Astrocyte (in vitro differentiated cells and primary cell): ENCODE results near the gene PLEKHG4B. TPM values are rescaled to one million over a fixed set of nuclear protein-coding genes. Genes with fewer than 3 reads are reported as not detected.

ENCODE experiments used
- DNase-seq: peaks from one replicate; pipeline ENCODE4 v3.0.0-alpha.2; 2010; ENCODE audit warnings: low read depth
- FAIRE-seq: peaks from 2 replicates; lab custom pipeline; 2011; peaks lifted over from hg19 to GRCh38; lab: Jason Lieb, UNC
- H2AFZ ChIP-seq: 2 replicates; pipeline ENCODE4 v1.6.0; 2012; ENCODE audit warnings: low read depth, low read length, inconsistent platforms
- H3K27ac ChIP-seq: 2 replicates; pipeline ENCODE4 v1.5.1; 2011; ENCODE audit warnings: low read depth, low read length, inconsistent platforms
- H3K27me3 ChIP-seq: 2 replicates; pipeline ENCODE4 v1.6.0; 2011; ENCODE audit warnings: low read length, inconsistent platforms; ENCODE audit not compliant: insufficient read depth
- H3K36me3 ChIP-seq: 2 replicates; pipeline ENCODE4 v1.5.1; 2011; ENCODE audit warnings: low read length, inconsistent platforms; ENCODE audit not compliant: insufficient read depth
- H3K4me1 ChIP-seq: 2 replicates; pipeline ENCODE4 v1.5.1; 2011; ENCODE audit warnings: low read length, inconsistent platforms; ENCODE audit not compliant: insufficient read depth
- H3K4me2 ChIP-seq: 2 replicates; pipeline ENCODE4 v1.6.0; 2012; ENCODE audit warnings: low read length, inconsistent platforms
- H3K4me3 ChIP-seq: 2 replicates; pipeline ENCODE4 v1.5.1; 2011; ENCODE audit warnings: low read depth, mild to moderate bottlenecking, low read length, inconsistent platforms; ENCODE audit not compliant: insufficient read depth
- H3K79me2 ChIP-seq: 2 replicates; pipeline ENCODE4 v1.6.0; 2012; ENCODE audit warnings: mild to moderate bottlenecking, low read length, inconsistent platforms; ENCODE audit not compliant: insufficient read depth
- H3K9ac ChIP-seq: 2 replicates; pipeline ENCODE4 v1.6.0; 2012; ENCODE audit warnings: mild to moderate bottlenecking, low read length, inconsistent platforms
- H3K9me3 ChIP-seq: 2 replicates; pipeline ENCODE4 v1.5.1; 2012; ENCODE audit warnings: low read depth, mild to moderate bottlenecking, low read length, inconsistent platforms; ENCODE audit not compliant: insufficient read depth
- H4K20me1 ChIP-seq: 2 replicates; pipeline ENCODE4 v1.6.0; 2012; ENCODE audit warnings: low read length, inconsistent platforms; ENCODE audit not compliant: insufficient read depth
- H3K27ac Mint-ChIP-seq: one replicate; pipeline ENCODE4 v1.8.0; 2021; ENCODE audit warnings: mild to moderate bottlenecking, mixed read lengths; ENCODE audit not compliant: unreplicated experiment
- H3K27me3 Mint-ChIP-seq: one replicate; pipeline ENCODE4 v1.8.0; 2021; ENCODE audit warnings: low read depth, mixed read lengths; ENCODE audit not compliant: unreplicated experiment
- H3K36me3 Mint-ChIP-seq: one replicate; pipeline ENCODE4 v1.8.0; 2021; ENCODE audit warnings: low read depth, mixed read lengths; ENCODE audit not compliant: unreplicated experiment
- H3K4me1 Mint-ChIP-seq: one replicate; pipeline ENCODE4 v1.8.0; 2021; ENCODE audit warnings: low read depth, mixed read lengths; ENCODE audit not compliant: unreplicated experiment
- H3K4me3 Mint-ChIP-seq: one replicate; pipeline ENCODE4 v1.8.0; 2021; ENCODE audit warnings: mild to moderate bottlenecking, moderate library complexity, mixed read lengths; ENCODE audit not compliant: unreplicated experiment
- H3K9me3 Mint-ChIP-seq: one replicate; pipeline ENCODE4 v1.8.0; 2021; ENCODE audit warnings: mild to moderate bottlenecking, mixed read lengths; ENCODE audit not compliant: unreplicated experiment
- CTCF ChIP-seq: IDR thresholded peaks from 2 replicates; pipeline ENCODE4 v1.5.1; 2011; ENCODE audit warnings: low read depth, mild to moderate bottlenecking, inconsistent platforms, low read length, moderate library complexity; ENCODE audit not compliant: insufficient read depth
- EZH2 ChIP-seq: IDR thresholded peaks from 2 replicates; pipeline ENCODE4 v1.6.1; 2012; ENCODE audit warnings: mild to moderate bottlenecking, low read length, inconsistent platforms; ENCODE audit not compliant: insufficient read depth
- total RNA-seq: library from RNA; stranded (reverse); gene quantifications from 2 replicates; pipeline ENCODE4 v1.2.1, GENCODE V29; 2021

Gene PLEKHG4B
- total RNA-seq, 1 donor from 2014 or later, result 8.1 TPM

DNA sequence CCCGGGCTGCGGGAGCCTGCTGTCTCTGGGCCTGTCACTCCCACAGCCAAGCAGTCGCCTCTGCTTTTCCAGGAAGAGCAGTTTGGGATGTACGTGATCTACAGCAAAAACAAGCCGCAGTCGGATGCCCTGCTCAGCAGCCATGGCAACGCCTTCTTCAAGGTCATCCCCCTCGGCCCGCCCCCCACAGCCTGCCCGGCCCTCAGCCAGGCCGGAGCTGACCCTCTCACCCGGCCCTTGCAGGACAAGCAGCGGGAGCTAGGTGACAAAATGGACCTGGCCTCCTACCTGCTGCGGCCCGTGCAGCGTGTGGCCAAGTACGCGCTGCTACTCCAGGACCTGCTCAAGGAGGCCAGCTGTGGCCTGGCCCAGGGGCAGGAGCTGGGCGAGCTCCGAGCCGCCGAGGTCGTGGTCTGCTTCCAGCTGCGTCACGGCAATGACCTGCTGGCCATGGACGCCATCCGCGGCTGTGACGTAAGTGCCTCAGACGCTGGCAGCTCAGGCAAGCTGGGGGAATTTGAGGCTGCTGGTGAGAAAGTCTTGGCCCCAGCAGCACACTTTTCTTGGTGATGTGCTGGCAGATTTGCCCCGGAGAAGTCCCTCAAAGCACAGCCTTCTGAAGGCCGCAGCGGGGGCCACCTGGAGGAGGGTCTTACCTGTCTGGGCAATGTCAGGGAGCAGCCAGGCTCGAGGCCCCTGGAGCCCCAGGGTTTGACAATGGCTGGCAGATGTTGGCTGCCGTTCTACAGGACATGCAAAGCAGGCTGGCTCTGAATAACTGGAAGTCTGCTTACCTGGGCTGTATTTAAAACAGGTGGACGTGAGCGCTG is 79.2 kb downstream of the PLEKHG4B start:
- H3K27ac ChIP-seq, result no peak overlapping the region
- no peaks in the 10 kb centered on the region for H3K79me2 ChIP-seq
- no peak for FAIRE-seq
- no peaks in the 10 kb centered on the region for H3K36me3 ChIP-seq
- H2AFZ ChIP-seq, result no peak overlapping the region
- H3K4me1 ChIP-seq, result peaks cover 24% of the 10 kb centered on the region
- Mint-ChIP-seq H3K36me3 (no peaks in the 10 kb centered on the region), H3K4me3 (no peak overlapping the region), H3K9me3 (no peaks in the 10 kb centered on the region), H3K4me1 (peaks cover 14% of the 10 kb centered on the region), H3K27ac (no peak overlapping the region), H3K27me3 (peaks cover 21% of the 10 kb centered on the region)
- TF ChIP-seq EZH2, result no peak
- TF ChIP-seq CTCF, result no peak
- H3K4me3 ChIP-seq, result no peak overlapping the region
- DNase-seq, result no peak
- H3K4me2 ChIP-seq, result no peak overlapping the region
- H4K20me1 ChIP-seq, result no peaks in the 10 kb centered on the region
- H3K9ac ChIP-seq, result no peak overlapping the region
- no peaks in the 10 kb centered on the region for H3K9me3 ChIP-seq
- no peaks in the 10 kb centered on the region for H3K27me3 ChIP-seq

DNA sequence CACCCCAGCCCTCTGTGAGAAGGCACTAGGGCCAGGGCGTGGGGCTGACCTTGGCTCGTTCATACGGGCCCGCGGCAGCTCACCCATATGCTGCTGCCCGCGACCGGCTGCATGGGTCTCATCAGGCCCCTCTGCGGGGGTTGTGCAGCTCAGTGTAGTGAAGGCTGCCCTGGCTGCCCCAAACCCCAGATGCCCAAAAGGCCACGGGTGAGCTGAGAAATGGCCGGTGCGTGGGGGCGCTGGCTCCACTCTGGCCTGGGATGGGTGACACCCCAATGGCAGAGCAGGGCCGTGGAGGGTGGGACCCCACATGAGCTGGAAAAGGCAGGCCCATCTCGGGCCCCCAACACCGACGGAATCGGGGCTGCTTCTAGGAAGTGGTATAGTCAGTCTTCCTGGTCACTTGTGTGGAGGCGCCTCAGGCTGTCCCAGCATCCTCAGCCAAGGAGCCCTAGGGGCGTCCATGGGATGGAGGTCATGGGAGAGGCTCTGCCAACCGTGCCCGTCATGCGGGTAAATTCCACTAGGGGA is 79.9 kb downstream of the PLEKHG4B start:
- FAIRE-seq, result no peak
- H3K9me3 Mint-ChIP-seq, result no peaks in the 10 kb centered on the region
- TF ChIP-seq CTCF, result no peak
- TF ChIP-seq EZH2, result no peak
- Histone ChIP-seq H3K4me1 (peaks cover 24% of the 10 kb centered on the region), H3K79me2 (no peaks in the 10 kb centered on the region), H3K27ac (no peak overlapping the region), H3K36me3 (no peaks in the 10 kb centered on the region), H3K9ac (no peak overlapping the region), H4K20me1 (no peaks in the 10 kb centered on the region), H3K4me3 (no peak overlapping the region), H3K9me3 (no peaks in the 10 kb centered on the region), H3K4me2 (no peak overlapping the region), H3K27me3 (no peaks in the 10 kb centered on the region), H2AFZ (no peak overlapping the region)
- peaks cover 25% of the 10 kb centered on the region for H3K27me3 Mint-ChIP-seq
- H3K36me3 Mint-ChIP-seq, result no peaks in the 10 kb centered on the region
- no peak overlapping the region for H3K27ac Mint-ChIP-seq
- H3K4me1 Mint-ChIP-seq, result peaks cover 19% of the 10 kb centered on the region
- DNase-seq, result no peak
- H3K4me3 Mint-ChIP-seq, result no peak overlapping the region

- Mint-ChIP-seq H3K9me3 (no peaks in the 10 kb centered on the region), H3K27me3 (peaks cover 29% of the 10 kb centered on the region), H3K27ac (no peak overlapping the region), H3K36me3 (no peaks in the 10 kb centered on the region), H3K4me1 (peaks cover 19% of the 10 kb centered on the region), H3K4me3 (no peak overlapping the region)
- no peaks in the 10 kb centered on the region for H3K9me3 ChIP-seq
- no peak for FAIRE-seq
- H3K4me3 ChIP-seq, result no peak overlapping the region
- H3K27me3 ChIP-seq, result no peaks in the 10 kb centered on the region
- peaks cover 23% of the 10 kb centered on the region for H3K4me1 ChIP-seq
- H3K4me2 ChIP-seq, result no peak overlapping the region
- no peak overlapping the region for H3K9ac ChIP-seq
- DNase-seq, result no peak
- TF ChIP-seq EZH2 (no peak), CTCF (no peak)
- H4K20me1 ChIP-seq, result no peaks in the 10 kb centered on the region
- no peaks in the 10 kb centered on the region for H3K36me3 ChIP-seq
- no peaks in the 10 kb centered on the region for H3K79me2 ChIP-seq
- H2AFZ ChIP-seq, result no peak overlapping the region
- no peak overlapping the region for H3K27ac ChIP-seq
Observed at GRCh38 chr5:172421-172820, 80.5 kb downstream of the PLEKHG4B start.
